Liver (tissue), 9 donors: ENCODE data around the gene CAB39. TPM values are rescaled to one million over a fixed set of nuclear protein-coding genes. Genes with fewer than 3 reads are reported as not detected.

Experiments used
- DNase-seq: peaks from one replicate; pipeline ENCODE4 v3.0.0-alpha.2; 2017; ENCODE audit warnings: low spot score
- H3K27ac ChIP-seq, 2 donors: one replicate each; pipeline ENCODE4 v1.7.0; 2013; ENCODE audit warnings: inconsistent platforms in 2 of 2, low read length in 2 of 2, control low read depth in 1 of 2, low read depth in 1 of 2, mild to moderate bottlenecking in 1 of 2
- H3K27me3 ChIP-seq, 4 donors: one replicate each; pipeline versions ENCODE4 v1.6.1 to v1.7.0; 2013; ENCODE audit warnings: low read length in 3 of 4, inconsistent platforms in 1 of 4, mild to moderate bottlenecking in 1 of 4, moderate library complexity in 1 of 4; ENCODE audit not compliant: control insufficient read depth in 4 of 4, insufficient read depth in 4 of 4
- H3K36me3 ChIP-seq, 4 donors: one replicate each; pipeline versions ENCODE4 v1.6.1 to v1.7.0; 2013; ENCODE audit warnings: low read length in 3 of 4, mild to moderate bottlenecking in 3 of 4, low read depth in 1 of 4, moderate library complexity in 1 of 4; ENCODE audit not compliant: control insufficient read depth in 4 of 4, insufficient read depth in 3 of 4
- H3K4me1 ChIP-seq, 4 donors: one replicate each; pipeline versions ENCODE4 v1.6.1 to v1.7.0; 2013; ENCODE audit warnings: low read length in 3 of 4, mild to moderate bottlenecking in 3 of 4, moderate library complexity in 1 of 4; ENCODE audit not compliant: control insufficient read depth in 4 of 4, insufficient read depth in 4 of 4
- H3K4me3 ChIP-seq, 3 donors: one replicate each; pipeline versions ENCODE4 v1.6.1 to v1.7.0; 2013; ENCODE audit warnings: low read length in 3 of 3, control low read depth in 1 of 3, low read depth in 1 of 3, mild to moderate bottlenecking in 1 of 3
- H3K9ac ChIP-seq, 2 donors: one replicate each; pipeline ENCODE4 v1.7.0; 2013; ENCODE audit warnings: low read length in 2 of 2, mild to moderate bottlenecking in 2 of 2, moderate library complexity in 2 of 2, control low read depth in 1 of 2, low read depth in 1 of 2
- H3K9me3 ChIP-seq, 4 donors: one replicate each; pipeline versions ENCODE4 v1.6.1 to v1.7.0; 2013; ENCODE audit warnings: low read length in 3 of 4; ENCODE audit not compliant: control insufficient read depth in 4 of 4
- FOXA1 ChIP-seq: IDR thresholded peaks from 2 replicates; pipeline ENCODE4 v1.6.1; 2016; ENCODE audit warnings: antibody characterized with exemption
- FOXA2 ChIP-seq: IDR thresholded peaks from 2 replicates; pipeline ENCODE4 v1.6.1; 2016; ENCODE audit warnings: antibody characterized with exemption
- GABPA ChIP-seq, 2 donors: IDR thresholded peaks in 1 of 2; conservative IDR thresholded peaks in 1 of 2; 2 replicates each; pipeline ENCODE4 v1.6.1; 2016; ENCODE audit warnings: antibody characterized with exemption in 2 of 2, mild to moderate bottlenecking in 1 of 2, moderate library complexity in 1 of 2
- HNF4A ChIP-seq, 2 donors: conservative IDR thresholded peaks; 2 replicates each; pipeline ENCODE4 v1.6.1; 2016; ENCODE audit warnings: antibody characterized with exemption in 2 of 2, mild to moderate bottlenecking in 2 of 2
- HNF4G ChIP-seq: IDR thresholded peaks from 2 replicates; pipeline ENCODE4 v1.6.1; 2016; ENCODE audit warnings: antibody characterized with exemption
- JUND ChIP-seq, 2 donors: IDR thresholded peaks; 2 replicates each; pipeline ENCODE4 v1.6.1; 2016; ENCODE audit warnings: antibody characterized with exemption in 2 of 2
- RAD21 ChIP-seq, 2 donors: IDR thresholded peaks; 2 replicates each; pipeline ENCODE4 v1.6.1; 2016; ENCODE audit warnings: antibody characterized with exemption in 2 of 2, mild to moderate bottlenecking in 2 of 2
- RXRA ChIP-seq, 2 donors: IDR thresholded peaks; 2 replicates each; pipeline ENCODE4 v1.6.1; 2017 to 2018; ENCODE audit warnings: antibody characterized with exemption in 2 of 2, mild to moderate bottlenecking in 1 of 2
- SP1 ChIP-seq: IDR thresholded peaks from 2 replicates; pipeline ENCODE4 v1.6.1; 2018; ENCODE audit warnings: antibody characterized with exemption, mild to moderate bottlenecking
- TAF1 ChIP-seq: conservative IDR thresholded peaks from 2 replicates; pipeline ENCODE4 v1.6.1; 2016; ENCODE audit warnings: antibody characterized with exemption, mild to moderate bottlenecking
- YY1 ChIP-seq: IDR thresholded peaks from 2 replicates; pipeline ENCODE4 v1.6.1; 2016; ENCODE audit warnings: antibody characterized with exemption, mild to moderate bottlenecking
- WGBS: extraction: QIAGEN DNeasy Blood & Tissue Kit; methylation state at CpG from one replicate; pipeline ENCODE4 v1.1.7; 2013; 5-methylcytosine and 5-hydroxymethylcytosine counted together
- polyA plus RNA-seq, 2 donors: library from polyadenylated mRNA; stranded (reverse) in 1 of 2; unstranded in 1 of 2; fragments of 200-250 nt in 1 of 2; fragments of >200 nt in 1 of 2; fragmentation: Nextera tagmentation in 1 of 2; extraction: Ambion mirVana in 1 of 2; gene quantifications; one replicate each; pipeline versions ENCODE4 v1.2.1 to v1.2.3, GENCODE V29; 2013 to 2015
- total RNA-seq, 2 donors: library from RNA; depleted of rRNA; stranded (reverse); fragments of >200 nt; gene quantifications; one replicate each; pipeline ENCODE4 v1.2.3, GENCODE V29; 2014
- TF ChIP-seq, protein P1 (sequence below): IDR thresholded peaks from 2 replicates; pipeline ENCODE4 v1.6.1; 2016; ENCODE audit warnings: antibody characterized with exemption
- TF ChIP-seq, protein P2 (sequence below): IDR thresholded peaks from 2 replicates; pipeline ENCODE4 v1.6.1; 2016; ENCODE audit warnings: antibody characterized with exemption
- TF ChIP-seq, protein P3 (sequence below): IDR thresholded peaks from 2 replicates; pipeline ENCODE4 v1.6.1; 2016; ENCODE audit warnings: antibody characterized with exemption
- TF ChIP-seq, protein P4 (sequence below): IDR thresholded peaks from 2 replicates; pipeline ENCODE4 v1.6.1; 2016; ENCODE audit warnings: antibody characterized with exemption, mild to moderate bottlenecking
- TF ChIP-seq, protein P5 (sequence below): fragments of 150-350 bp; IDR thresholded peaks from 2 replicates; pipeline ENCODE4 v1.5.1; 2017; ENCODE audit warnings: improper control_type of control experiment, low read depth, low read length; ENCODE audit not compliant: missing input control
- donor health status: healthy.
- donor health status: healthy.
- donor health status: healthy.
- donor health status: healthy.
- donor health status: healthy.

CAB39 gene
- total and polyA plus RNA-seq, 4 donors = 9.2 to 39.8 (median 26.5) TPM

GRCh38 chr2:230785346-230785745 is 72.7 kb downstream of the CAB39 start (continued):
- TF ChIP-seq, protein P1, sequence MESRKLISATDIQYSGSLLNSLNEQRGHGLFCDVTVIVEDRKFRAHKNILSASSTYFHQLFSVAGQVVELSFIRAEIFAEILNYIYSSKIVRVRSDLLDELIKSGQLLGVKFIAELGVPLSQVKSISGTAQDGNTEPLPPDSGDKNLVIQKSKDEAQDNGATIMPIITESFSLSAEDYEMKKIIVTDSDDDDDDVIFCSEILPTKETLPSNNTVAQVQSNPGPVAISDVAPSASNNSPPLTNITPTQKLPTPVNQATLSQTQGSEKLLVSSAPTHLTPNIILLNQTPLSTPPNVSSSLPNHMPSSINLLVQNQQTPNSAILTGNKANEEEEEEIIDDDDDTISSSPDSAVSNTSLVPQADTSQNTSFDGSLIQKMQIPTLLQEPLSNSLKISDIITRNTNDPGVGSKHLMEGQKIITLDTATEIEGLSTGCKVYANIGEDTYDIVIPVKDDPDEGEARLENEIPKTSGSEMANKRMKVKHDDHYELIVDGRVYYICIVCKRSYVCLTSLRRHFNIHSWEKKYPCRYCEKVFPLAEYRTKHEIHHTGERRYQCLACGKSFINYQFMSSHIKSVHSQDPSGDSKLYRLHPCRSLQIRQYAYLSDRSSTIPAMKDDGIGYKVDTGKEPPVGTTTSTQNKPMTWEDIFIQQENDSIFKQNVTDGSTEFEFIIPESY = no peak
- no peak for TF ChIP-seq RXRA (IDR thresholded peaks at IDR 0.05)
- TF ChIP-seq, protein P2, sequence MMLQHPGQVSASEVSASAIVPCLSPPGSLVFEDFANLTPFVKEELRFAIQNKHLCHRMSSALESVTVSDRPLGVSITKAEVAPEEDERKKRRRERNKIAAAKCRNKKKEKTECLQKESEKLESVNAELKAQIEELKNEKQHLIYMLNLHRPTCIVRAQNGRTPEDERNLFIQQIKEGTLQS = no peak
- no peak for TF ChIP-seq SP1
- no peak for TF ChIP-seq TAF1
- no peak for TF ChIP-seq HNF4G
- TF ChIP-seq FOXA2 = no peak
- TF ChIP-seq, protein P3, sequence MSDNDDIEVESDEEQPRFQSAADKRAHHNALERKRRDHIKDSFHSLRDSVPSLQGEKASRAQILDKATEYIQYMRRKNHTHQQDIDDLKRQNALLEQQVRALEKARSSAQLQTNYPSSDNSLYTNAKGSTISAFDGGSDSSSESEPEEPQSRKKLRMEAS = no peak
- no peak for TF ChIP-seq GABPA (IDR thresholded peaks at IDR 0.05 in 1 of 2, conservative IDR thresholded peaks at IDR 0.05 in 1 of 2)
- no peak for TF ChIP-seq FOXA1

DNA sequence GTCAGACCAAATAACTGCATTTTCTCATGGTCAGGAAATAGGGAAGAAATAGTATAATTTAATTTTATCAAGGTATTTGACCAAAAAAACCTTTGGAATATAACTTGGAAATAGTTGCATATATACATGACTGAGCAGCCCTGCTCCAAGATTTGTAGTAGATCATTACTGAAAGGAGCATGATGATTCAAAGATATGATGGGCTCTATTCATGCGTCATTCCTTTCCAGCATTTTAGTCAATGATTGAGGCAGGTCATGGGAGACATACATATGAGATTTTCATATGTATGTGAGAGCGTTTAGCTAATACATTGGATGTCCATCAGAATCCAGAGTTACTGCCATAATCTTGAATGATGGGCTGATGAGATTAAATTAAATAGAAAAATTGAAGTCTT is 74.5 kb downstream of the CAB39 start:
- TF ChIP-seq, protein P3 = no peak
- TF ChIP-seq RAD21 (IDR thresholded peaks at IDR 0.05) (no peak), RXRA (IDR thresholded peaks at IDR 0.05) (no peak), FOXA2 (no peak), YY1 (no peak), JUND (IDR thresholded peaks at IDR 0.05) (no peak), SP1 (no peak), HNF4A (conservative IDR thresholded peaks at IDR 0.05) (no peak), HNF4G (no peak)
- TF ChIP-seq, protein P4, sequence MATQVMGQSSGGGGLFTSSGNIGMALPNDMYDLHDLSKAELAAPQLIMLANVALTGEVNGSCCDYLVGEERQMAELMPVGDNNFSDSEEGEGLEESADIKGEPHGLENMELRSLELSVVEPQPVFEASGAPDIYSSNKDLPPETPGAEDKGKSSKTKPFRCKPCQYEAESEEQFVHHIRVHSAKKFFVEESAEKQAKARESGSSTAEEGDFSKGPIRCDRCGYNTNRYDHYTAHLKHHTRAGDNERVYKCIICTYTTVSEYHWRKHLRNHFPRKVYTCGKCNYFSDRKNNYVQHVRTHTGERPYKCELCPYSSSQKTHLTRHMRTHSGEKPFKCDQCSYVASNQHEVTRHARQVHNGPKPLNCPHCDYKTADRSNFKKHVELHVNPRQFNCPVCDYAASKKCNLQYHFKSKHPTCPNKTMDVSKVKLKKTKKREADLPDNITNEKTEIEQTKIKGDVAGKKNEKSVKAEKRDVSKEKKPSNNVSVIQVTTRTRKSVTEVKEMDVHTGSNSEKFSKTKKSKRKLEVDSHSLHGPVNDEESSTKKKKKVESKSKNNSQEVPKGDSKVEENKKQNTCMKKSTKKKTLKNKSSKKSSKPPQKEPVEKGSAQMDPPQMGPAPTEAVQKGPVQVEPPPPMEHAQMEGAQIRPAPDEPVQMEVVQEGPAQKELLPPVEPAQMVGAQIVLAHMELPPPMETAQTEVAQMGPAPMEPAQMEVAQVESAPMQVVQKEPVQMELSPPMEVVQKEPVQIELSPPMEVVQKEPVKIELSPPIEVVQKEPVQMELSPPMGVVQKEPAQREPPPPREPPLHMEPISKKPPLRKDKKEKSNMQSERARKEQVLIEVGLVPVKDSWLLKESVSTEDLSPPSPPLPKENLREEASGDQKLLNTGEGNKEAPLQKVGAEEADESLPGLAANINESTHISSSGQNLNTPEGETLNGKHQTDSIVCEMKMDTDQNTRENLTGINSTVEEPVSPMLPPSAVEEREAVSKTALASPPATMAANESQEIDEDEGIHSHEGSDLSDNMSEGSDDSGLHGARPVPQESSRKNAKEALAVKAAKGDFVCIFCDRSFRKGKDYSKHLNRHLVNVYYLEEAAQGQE = no peak
- TF ChIP-seq, protein P5, sequence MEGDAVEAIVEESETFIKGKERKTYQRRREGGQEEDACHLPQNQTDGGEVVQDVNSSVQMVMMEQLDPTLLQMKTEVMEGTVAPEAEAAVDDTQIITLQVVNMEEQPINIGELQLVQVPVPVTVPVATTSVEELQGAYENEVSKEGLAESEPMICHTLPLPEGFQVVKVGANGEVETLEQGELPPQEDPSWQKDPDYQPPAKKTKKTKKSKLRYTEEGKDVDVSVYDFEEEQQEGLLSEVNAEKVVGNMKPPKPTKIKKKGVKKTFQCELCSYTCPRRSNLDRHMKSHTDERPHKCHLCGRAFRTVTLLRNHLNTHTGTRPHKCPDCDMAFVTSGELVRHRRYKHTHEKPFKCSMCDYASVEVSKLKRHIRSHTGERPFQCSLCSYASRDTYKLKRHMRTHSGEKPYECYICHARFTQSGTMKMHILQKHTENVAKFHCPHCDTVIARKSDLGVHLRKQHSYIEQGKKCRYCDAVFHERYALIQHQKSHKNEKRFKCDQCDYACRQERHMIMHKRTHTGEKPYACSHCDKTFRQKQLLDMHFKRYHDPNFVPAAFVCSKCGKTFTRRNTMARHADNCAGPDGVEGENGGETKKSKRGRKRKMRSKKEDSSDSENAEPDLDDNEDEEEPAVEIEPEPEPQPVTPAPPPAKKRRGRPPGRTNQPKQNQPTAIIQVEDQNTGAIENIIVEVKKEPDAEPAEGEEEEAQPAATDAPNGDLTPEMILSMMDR = no peak
- TF ChIP-seq, protein P1 = no peak
- TF ChIP-seq, protein P2 = no peak
- WGBS = 99% methylated on average over 2 of the region's 2 CpGs
- Histone ChIP-seq H3K27me3 (no peaks in the 10 kb centered on the region), H3K9ac (no peak overlapping the region), H3K4me3 (no peak overlapping the region), H3K4me1 (no peaks in the 10 kb centered on the region), H3K27ac (no peak overlapping the region), H3K9me3 (peaks cover 0 to 6% (median 2%) of the 10 kb centered on the region in 4 donors), H3K36me3 (peaks cover under 1 to 12% (median 5%) of the 10 kb centered on the region in 4 donors)
- DNase-seq = no peak
